Omental fat pad (tissue), 4 donors: ENCODE data around the gene NDUFS4. TPM values are rescaled to one million over a fixed set of nuclear protein-coding genes. Genes with fewer than 3 reads are reported as not detected.
"Not testable (repeated sequence)": the region's sequence is repeated elsewhere in the genome, so short reads cannot be mapped to it uniquely, and the experiment has no call there.

Experiments
- ATAC-seq: fragments of 150-250 bp; one replicate; pipeline ENCODE4 v1.9.1; 2016; ENCODE audit warnings: mild to moderate bottlenecking, moderate library complexity; ENCODE audit not compliant: low FRiP score
- DNase-seq: peaks from one replicate; pipeline ENCODE4 v3.0.0-alpha.2; 2019; ENCODE audit warnings: low spot score
- CTCF ChIP-seq, 3 donors: fragments of 450-650 bp; IDR thresholded peaks; one replicate each; pipeline ENCODE4 v1.5.1; 2016 to 2017; ENCODE audit warnings: antibody characterized with exemption in 3 of 3, mild to moderate bottlenecking in 3 of 3, moderate library complexity in 2 of 3
- total RNA-seq, 4 donors: library from RNA; depleted of rRNA; stranded (reverse); fragments of >200 nt; gene quantifications; one replicate each; pipeline ENCODE4 v1.1.0, GENCODE V29; 2016

Gene NDUFS4
- 10 to 100 TPM; 60.5 to 90.5 (median 84.3) TPM for total RNA-seq

GRCh38 chr5:53560506-53561191 is at the start of gene NDUFS4:
TSS of gene NDUFS4 (plus strand) at chr5:53560639. CDS start at chr5:53560663, 24 bp downstream.
- peak; percentile 93 for ATAC-seq
- DNase-seq: peak; percentile 75

GRCh38 chr5:53512539-53512938 is 47.9 kb upstream of the NDUFS4 start:
- no peak for TF ChIP-seq CTCF (IDR thresholded peaks at IDR 0.05)
- ATAC-seq (no peak), DNase-seq (no peak)

More at GRCh38 chr5:53560506-53561191, at the start of gene NDUFS4:
- no peak for TF ChIP-seq CTCF (IDR thresholded peaks at IDR 0.05)

- TF ChIP-seq CTCF (IDR thresholded peaks at IDR 0.05): no peak
- DNase-seq (no peak), ATAC-seq (no peak)
Measured at GRCh38 chr5:53515988-53516387, 44.5 kb upstream of the NDUFS4 start.

GRCh38 chr5:53520813-53521212 is 39.6 kb upstream of the NDUFS4 start:
- no peak for TF ChIP-seq CTCF (IDR thresholded peaks at IDR 0.05)

GRCh38 chr5:53537711-53538110 is 22.7 kb upstream of the NDUFS4 start:
- no peak for DNase-seq
- no peak for TF ChIP-seq CTCF (IDR thresholded peaks at IDR 0.05)
- ATAC-seq: no peak

More at GRCh38 chr5:53520813-53521212, 39.6 kb upstream of the NDUFS4 start:
- no peak for DNase-seq
- ATAC-seq: no peak

GRCh38 chr5:53540739-53541138 is 19.7 kb upstream of the NDUFS4 start:
- not testable (repeated sequence) for DNase-seq, ATAC-seq

- ATAC-seq: no peak
- DNase-seq: no peak
Measured at GRCh38 chr5:53541859-53542258, 18.6 kb upstream of the NDUFS4 start.

More at GRCh38 chr5:53541859-53542258, 18.6 kb upstream of the NDUFS4 start:
- no peak for TF ChIP-seq CTCF (IDR thresholded peaks at IDR 0.05)
